Glomerular endothelial cell (primary cell): ENCODE data around the gene TFF3. TPM values are rescaled to one million over a fixed set of nuclear protein-coding genes. Genes with fewer than 3 reads are reported as not detected.
"Not testable (repeated sequence)": the region's sequence is repeated elsewhere in the genome, so short reads cannot be mapped to it uniquely, and the experiment has no call there.

ENCODE experiments used
- DNase-seq: peaks from one replicate; pipeline ENCODE4 v3.0.0-alpha.2; 2011; ENCODE audit warnings: low read depth, low spot score; ENCODE audit errors: extremely low read depth
- total RNA-seq: library from RNA; depleted of rRNA; stranded (reverse); fragments of >200 nt; gene quantifications from 2 replicates; pipeline ENCODE4 v1.2.3, GENCODE V29; 2015

TFF3 gene
- total RNA-seq, 1 donor from 2014 or later, result 5.4 TPM

- DNase-seq, result no peak
These were observed 8.1 kb downstream of the TFF3 start for GRCh38 chr21:42307106-42307505.

DNA sequence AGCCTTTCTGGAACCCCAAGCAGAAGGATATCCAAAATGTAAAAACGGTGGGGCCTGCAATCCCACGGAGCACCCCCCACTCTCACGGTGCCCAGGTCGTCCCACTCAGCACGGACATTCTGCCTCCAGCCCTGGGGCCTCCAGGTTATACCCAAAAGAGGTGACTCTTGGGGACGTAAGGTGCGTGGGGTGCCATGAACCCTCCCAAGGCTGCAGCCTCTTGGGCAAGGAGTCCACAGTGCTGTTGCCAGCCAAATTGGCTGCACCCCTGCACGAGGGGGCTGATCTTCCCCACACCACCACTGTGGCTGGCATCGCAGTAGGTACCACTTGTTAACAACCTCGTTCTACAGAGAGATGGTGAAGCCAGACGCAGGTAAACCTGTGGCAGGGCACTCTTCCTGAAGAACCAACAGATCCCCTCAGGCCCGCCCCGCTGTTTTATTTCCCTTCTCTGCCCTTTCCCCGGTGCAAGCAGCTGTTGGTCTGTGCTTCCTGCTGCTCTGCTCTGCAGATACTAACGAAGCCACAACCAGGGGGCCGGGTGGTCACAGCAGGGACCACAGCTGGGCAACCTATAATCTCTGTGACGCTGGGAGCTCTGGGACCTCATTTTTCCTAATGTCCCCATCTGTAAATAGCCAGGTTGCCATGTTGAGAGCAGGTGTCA, 8.7 kb downstream of the TFF3 start:
- DNase-seq, result no peak

GRCh38 chr21:42305707-42306147, 9.5 kb downstream of the TFF3 start:
- no peak for DNase-seq

DNA sequence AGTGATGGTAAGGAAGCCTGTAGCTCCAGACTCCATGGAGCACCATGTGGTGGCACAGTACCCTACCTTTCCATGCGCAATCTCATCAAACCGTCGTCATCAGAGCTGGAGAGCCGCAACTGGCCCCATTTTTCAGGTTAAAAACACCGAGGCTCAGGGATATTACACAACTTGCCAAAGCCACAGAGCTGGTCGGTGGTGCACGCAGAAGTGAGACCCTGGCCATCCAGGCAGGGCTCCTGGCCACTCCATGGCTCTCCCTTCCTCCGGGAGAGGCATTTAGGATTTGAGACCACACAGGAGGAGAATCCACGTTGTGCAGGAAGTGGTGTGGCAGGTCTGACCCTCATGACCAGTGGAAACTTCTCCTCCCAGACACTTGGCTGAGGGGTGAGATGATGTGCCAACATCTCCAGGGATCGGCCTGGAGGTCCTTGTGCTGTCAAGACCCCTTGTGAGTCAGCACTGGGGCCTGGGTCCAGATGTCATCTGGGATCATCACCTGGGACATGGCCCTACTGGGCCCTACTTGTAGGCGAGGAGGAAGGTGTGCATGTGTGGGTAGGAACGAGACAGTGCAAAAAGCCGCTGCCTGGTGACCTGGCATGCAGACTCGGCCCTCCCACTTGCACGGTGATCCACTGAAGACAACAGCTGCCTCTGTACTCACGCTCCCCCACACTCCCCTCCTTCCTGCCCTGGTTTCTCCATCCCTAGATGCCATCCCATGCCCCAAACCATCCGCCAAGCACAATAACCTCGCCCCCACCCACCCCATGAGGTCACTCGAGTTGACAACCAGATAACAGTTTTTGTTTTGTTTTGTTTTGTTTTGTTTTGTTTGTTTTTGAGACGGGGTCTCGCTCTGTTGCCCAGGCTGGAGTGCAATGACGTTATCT, 10.4 kb downstream of the TFF3 start:
- no peak for DNase-seq

DNA sequence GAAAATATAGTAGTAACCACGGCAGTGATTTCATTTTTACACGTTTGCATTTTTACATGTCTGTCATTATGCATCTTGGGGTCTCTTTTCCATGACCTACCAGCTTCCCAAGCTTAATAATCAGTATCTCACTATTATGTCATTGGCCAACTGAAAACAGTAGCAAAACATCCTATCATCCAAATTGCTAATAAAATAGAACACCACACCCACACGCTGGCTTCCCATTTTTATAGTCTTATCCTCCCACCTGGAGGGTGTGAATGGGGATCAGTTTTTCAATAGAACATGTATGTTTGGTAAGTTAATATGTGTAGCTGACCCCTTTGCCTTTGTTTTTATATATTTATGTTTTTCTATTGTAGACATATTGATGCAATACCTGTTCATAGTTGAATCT, 11.8 kb downstream of the TFF3 start:
- DNase-seq, result no peak

GRCh38 chr21:42302794-42303193, 12.4 kb downstream of the TFF3 start:
- no peak for DNase-seq

- no peak for DNase-seq
These were observed 13.0 kb downstream of the TFF3 start for GRCh38 chr21:42302076-42302650.

DNA sequence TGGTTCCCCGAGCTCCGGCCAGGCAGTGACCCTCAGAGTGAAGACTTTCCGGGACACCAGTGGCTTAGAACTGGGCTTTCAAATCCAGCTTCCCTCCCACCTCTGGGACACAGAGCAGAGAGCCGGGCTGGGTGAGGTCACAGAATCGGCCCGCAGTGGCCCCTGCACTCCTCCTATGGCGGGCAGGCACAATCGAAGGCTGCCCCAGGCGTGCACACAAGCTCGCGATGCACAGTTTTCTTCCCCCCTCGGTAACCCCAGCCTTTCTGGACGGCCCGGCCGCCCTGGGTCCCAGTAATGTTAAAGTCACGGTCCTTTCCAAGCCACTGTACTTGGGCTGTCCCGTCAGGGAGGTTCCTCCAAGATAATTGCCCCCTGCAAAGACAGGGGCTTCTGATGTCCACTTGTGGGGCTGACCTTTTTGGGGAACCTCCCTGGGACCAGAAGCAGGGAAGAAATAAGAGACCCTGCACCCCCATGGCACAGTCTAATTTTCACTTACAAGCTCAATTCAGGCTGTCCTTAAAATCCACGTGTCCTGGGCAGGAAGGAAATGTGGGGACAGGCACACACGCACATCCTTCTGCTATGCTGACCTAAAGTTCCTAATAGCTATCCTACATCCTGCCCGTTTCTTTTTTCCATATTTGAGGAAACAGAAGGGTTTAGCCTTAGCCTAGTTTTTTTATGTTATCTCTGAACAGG, 13.7 kb downstream of the TFF3 start:
- no peak for DNase-seq

GRCh38 chr21:42300956-42301355, 14.3 kb downstream of the TFF3 start:
- no peak for DNase-seq

DNA sequence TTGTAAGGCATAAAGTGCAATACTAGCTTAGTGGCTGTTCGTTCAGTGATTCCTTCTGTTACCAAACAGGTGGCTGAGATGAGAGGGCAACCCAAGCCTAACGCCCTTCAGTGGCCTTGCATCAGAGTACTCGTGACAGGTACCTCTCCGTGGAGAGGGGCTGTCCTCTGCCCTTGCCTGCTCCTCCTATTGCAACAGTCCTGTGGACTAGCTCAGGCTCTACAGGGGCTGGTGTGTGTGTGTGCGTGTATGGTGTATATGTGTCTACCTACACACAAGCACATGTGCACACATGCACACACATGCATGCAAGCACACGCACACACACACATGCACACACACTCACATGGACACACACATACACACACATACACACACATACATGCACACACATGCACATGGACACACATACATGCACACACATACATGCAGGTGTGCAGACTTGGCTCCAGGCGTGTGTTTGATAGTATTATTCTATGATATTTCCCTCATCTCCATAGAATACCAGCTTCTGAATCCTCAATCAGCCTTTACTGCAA, 15.1 kb downstream of the TFF3 start:
- DNase-seq, result no peak

- no peak for DNase-seq
These were observed 15.7 kb downstream of the TFF3 start for GRCh38 chr21:42299324-42300044.

- no peak for DNase-seq
These were observed 16.6 kb downstream of the TFF3 start for GRCh38 chr21:42298657-42299056.

DNA sequence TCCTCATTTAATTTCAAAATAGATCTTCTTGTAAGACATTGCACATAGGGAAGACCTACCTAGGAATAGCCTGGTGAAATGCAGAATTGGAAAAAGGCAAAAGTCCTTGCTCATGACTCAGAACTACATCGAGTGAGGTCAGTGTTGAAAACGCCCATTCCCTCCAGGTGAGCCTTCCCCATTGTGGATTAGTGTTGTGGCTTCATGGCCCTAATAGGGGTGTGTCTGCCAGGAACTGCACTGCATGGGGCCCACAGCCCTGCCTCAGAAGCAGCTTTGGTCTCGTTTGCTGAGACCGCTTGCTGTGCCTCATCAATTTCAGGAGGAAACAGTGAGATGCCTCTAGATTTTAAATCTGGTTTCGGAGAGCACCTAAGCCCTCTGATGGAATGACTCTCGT, 17.0 kb downstream of the TFF3 start:
- no peak for DNase-seq

DNA sequence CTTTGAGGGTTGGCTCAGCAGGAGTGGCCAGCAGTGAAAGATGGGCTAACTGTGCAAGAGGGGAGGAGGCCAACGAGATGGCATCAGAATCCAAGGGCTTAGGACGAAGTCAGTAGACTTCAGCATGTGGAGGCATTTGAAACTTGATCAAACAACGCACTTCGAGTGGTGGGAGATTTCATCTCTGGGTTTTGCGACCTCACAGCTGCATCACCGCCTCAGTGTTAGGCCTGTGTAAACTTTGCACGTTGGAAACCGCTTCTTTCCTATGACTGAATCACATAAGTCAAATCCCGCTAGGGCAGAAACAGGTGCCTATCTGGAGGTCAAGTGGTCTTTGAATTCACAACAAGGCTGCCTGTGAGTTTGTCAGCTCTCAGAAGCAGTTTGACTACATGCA, 17.8 kb downstream of the TFF3 start:
- no peak for DNase-seq

DNA sequence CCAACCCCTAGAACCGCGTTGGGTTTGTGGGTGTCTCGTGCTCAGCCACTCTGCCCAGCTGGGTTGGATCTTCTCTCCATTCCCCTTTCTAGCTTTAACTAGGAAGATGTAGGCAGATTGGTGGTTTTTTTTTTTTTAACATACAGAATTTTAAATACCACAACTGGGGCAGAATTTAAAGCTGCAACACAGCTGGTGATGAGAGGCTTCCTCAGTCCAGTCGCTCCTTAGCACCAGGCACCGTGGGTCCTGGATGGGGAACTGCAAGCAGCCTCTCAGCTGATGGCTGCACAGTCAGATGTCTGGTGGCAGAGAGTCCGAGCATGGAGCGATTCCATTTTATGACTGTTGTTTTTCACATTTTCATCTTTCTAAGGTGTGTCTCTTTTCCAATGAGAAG, 18.7 kb downstream of the TFF3 start:
- no peak for DNase-seq

DNA sequence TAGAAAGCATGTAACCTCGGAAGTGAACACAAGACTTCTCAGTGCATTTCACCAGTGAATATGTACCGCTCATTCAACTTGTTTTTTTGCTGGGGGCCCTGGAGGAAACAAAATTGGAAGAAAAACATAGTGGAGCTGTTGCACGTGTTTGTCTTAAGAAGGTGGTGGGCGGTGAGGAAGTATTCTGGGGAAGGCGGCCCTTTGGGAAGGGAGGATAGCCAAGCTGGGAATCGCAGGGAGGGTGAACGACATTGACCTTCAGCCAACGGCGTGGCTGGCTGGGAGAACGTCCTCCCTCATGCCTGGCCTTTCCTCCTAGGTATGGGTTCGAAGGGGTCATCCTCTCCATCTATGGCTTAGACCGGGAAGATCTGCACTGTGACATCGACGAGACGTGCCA, 19.4 kb downstream of the TFF3 start:
- no peak for DNase-seq

GRCh38 chr21:42294273-42294880, 20.8 kb downstream of the TFF3 start:
- DNase-seq, result no peak

- no peak for DNase-seq
These were observed 21.4 kb downstream of the TFF3 start for GRCh38 chr21:42293649-42294272.

GRCh38 chr21:42292563-42293142, 22.6 kb downstream of the TFF3 start:
- not testable (repeated sequence) for DNase-seq
